Osteoblast (primary cell): ENCODE results near the gene LHFPL3. TPM values are rescaled to one million over a fixed set of nuclear protein-coding genes. Genes with fewer than 3 reads are reported as not detected.
A peak's percentile ranks its signal among the peaks of the same experiment; 100 is the strongest.

Source experiments
- DNase-seq: peaks from one replicate; pipeline ENCODE4 v3.0.0; 2011; ENCODE audit warnings: low spot score, mixed read lengths; ENCODE audit not compliant: insufficient read length; ENCODE audit errors: missing footprints
- H2AFZ ChIP-seq: 2 replicates; pipeline ENCODE4 v1.6.0; 2011; ENCODE audit warnings: mild to moderate bottlenecking, low read length
- H3K27ac ChIP-seq: 2 replicates; pipeline ENCODE4 v1.5.1; 2011; ENCODE audit warnings: mild to moderate bottlenecking, low read depth, low read length, moderate library complexity
- H3K27me3 ChIP-seq: 2 replicates; pipeline ENCODE4 v1.6.0; 2012; ENCODE audit warnings: mild to moderate bottlenecking, control low read depth, inconsistent platforms, low read length, moderate library complexity; ENCODE audit not compliant: insufficient read depth
- H3K36me3 ChIP-seq: 2 replicates; pipeline ENCODE4 v1.5.1; 2011; ENCODE audit warnings: mild to moderate bottlenecking, low read length, control low read depth, moderate library complexity; ENCODE audit not compliant: insufficient read depth
- H3K4me1 ChIP-seq: 2 replicates; pipeline ENCODE4 v1.5.1; 2011; ENCODE audit warnings: mild to moderate bottlenecking, low read length, control low read depth, moderate library complexity; ENCODE audit not compliant: insufficient read depth
- H3K4me2 ChIP-seq: 2 replicates; pipeline ENCODE4 v1.6.0; 2011; ENCODE audit warnings: mild to moderate bottlenecking, low read length; ENCODE audit not compliant: insufficient read depth
- H3K4me3 ChIP-seq: fragments of 200-600 bp; sonication (generic); 3 replicates; pipeline ENCODE4 v1.5.1; 2012; ENCODE audit warnings: mild to moderate bottlenecking, low read length, inconsistent platforms; ENCODE audit not compliant: insufficient read depth
- H3K79me2 ChIP-seq: 2 replicates; pipeline ENCODE4 v1.6.0; 2012; ENCODE audit warnings: mild to moderate bottlenecking, low read length, control low read depth, inconsistent platforms; ENCODE audit not compliant: insufficient read depth
- H3K9me3 ChIP-seq: 2 replicates; pipeline ENCODE4 v1.5.1; 2011; ENCODE audit warnings: low read depth, low read length, control low read depth
- H4K20me1 ChIP-seq: 2 replicates; pipeline ENCODE4 v1.6.0; 2012; ENCODE audit warnings: mild to moderate bottlenecking, low read length, control low read depth; ENCODE audit not compliant: insufficient read depth
- total RNA-seq: library from RNA; depleted of rRNA; stranded (reverse); fragments of >200 nt; gene quantifications from 2 replicates; pipeline ENCODE4 v1.2.3, GENCODE V29; 2012
- TF ChIP-seq, protein P1 (sequence below): IDR thresholded peaks from 2 replicates; pipeline ENCODE4 v1.5.1; 2011; ENCODE audit warnings: mild to moderate bottlenecking, low read depth, low read length, moderate library complexity; ENCODE audit errors: extremely low read depth

LHFPL3 gene
- total RNA-seq, 1 donor: not detected

- Histone ChIP-seq H3K27ac (no peak overlapping the region), H3K4me3 (no peak overlapping the region), H3K27me3 (peaks cover 5% of the 10 kb centered on the region), H3K79me2 (no peaks in the 10 kb centered on the region), H4K20me1 (no peaks in the 10 kb centered on the region), H3K4me1 (no peaks in the 10 kb centered on the region), H3K36me3 (no peaks in the 10 kb centered on the region), H3K4me2 (no peak overlapping the region), H2AFZ (no peak overlapping the region), H3K9me3 (no peaks in the 10 kb centered on the region)
- TF ChIP-seq, protein P1, sequence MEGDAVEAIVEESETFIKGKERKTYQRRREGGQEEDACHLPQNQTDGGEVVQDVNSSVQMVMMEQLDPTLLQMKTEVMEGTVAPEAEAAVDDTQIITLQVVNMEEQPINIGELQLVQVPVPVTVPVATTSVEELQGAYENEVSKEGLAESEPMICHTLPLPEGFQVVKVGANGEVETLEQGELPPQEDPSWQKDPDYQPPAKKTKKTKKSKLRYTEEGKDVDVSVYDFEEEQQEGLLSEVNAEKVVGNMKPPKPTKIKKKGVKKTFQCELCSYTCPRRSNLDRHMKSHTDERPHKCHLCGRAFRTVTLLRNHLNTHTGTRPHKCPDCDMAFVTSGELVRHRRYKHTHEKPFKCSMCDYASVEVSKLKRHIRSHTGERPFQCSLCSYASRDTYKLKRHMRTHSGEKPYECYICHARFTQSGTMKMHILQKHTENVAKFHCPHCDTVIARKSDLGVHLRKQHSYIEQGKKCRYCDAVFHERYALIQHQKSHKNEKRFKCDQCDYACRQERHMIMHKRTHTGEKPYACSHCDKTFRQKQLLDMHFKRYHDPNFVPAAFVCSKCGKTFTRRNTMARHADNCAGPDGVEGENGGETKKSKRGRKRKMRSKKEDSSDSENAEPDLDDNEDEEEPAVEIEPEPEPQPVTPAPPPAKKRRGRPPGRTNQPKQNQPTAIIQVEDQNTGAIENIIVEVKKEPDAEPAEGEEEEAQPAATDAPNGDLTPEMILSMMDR: no peak
- no peak for DNase-seq
These were observed 513.4 kb downstream of the LHFPL3 start for GRCh38 chr7:104841798-104842197.

- Histone ChIP-seq H4K20me1 (no peaks in the 10 kb centered on the region), H3K9me3 (no peaks in the 10 kb centered on the region), H3K4me3 (no peak overlapping the region), H3K79me2 (no peaks in the 10 kb centered on the region), H3K36me3 (no peaks in the 10 kb centered on the region), H2AFZ (no peak overlapping the region), H3K4me1 (no peaks in the 10 kb centered on the region), H3K27me3 (peaks cover 5% of the 10 kb centered on the region), H3K4me2 (no peak overlapping the region), H3K27ac (no peak overlapping the region)
- peak; percentile 35 for DNase-seq
- TF ChIP-seq, protein P1: no peak
These were observed 514.8 kb downstream of the LHFPL3 start for GRCh38 chr7:104843198-104843597.

- Histone ChIP-seq H3K4me2 (no peak overlapping the region), H3K36me3 (no peaks in the 10 kb centered on the region), H3K4me3 (no peak overlapping the region), H3K4me1 (no peaks in the 10 kb centered on the region), H3K9me3 (no peaks in the 10 kb centered on the region), H3K27ac (no peak overlapping the region), H2AFZ (no peak overlapping the region), H3K79me2 (no peaks in the 10 kb centered on the region), H3K27me3 (peaks cover 3% of the 10 kb centered on the region), H4K20me1 (no peaks in the 10 kb centered on the region)
- no peak for DNase-seq
- TF ChIP-seq, protein P1: no peak
These were observed 517.2 kb downstream of the LHFPL3 start for GRCh38 chr7:104845557-104845956.

- Histone ChIP-seq H3K4me1 (no peaks in the 10 kb centered on the region), H3K27me3 (peaks cover 9% of the 10 kb centered on the region), H2AFZ (no peak overlapping the region), H3K9me3 (no peaks in the 10 kb centered on the region), H3K36me3 (no peaks in the 10 kb centered on the region), H3K79me2 (no peaks in the 10 kb centered on the region), H3K4me2 (no peak overlapping the region), H4K20me1 (no peaks in the 10 kb centered on the region), H3K27ac (no peak overlapping the region), H3K4me3 (no peak overlapping the region)
- peak; percentile 36 for DNase-seq
- TF ChIP-seq, protein P1: no peak
These were observed 518.3 kb downstream of the LHFPL3 start for GRCh38 chr7:104846731-104847130.
